ENCODE data around the gene DNAJA2.
"Not testable (repeated sequence)": the region's sequence is repeated elsewhere in the genome, so short reads cannot be mapped to it uniquely, and the experiment has no call there.

Gene DNAJA2

GRCh38 chr16:47013172-47013571, 39.7 kb upstream of the DNAJA2 start:
- no peak overlapping the region for H3K4me3 ChIP-seq (ENCODE audit: low read length)
- TF ChIP-seq CTCF (conservative IDR thresholded peaks at IDR 0.05; ENCODE audit: low read length): no peak
- no peak for DNase-seq (ENCODE audit: low read depth)

GRCh38 chr16:47010812-47011211, 37.3 kb upstream of the DNAJA2 start:
- not testable (repeated sequence) for H3K4me3 ChIP-seq (ENCODE audit: low read length); DNase-seq (ENCODE audit: low read depth)

- no peak for DNase-seq (ENCODE audit: low read depth)
- TF ChIP-seq CTCF (conservative IDR thresholded peaks at IDR 0.05; ENCODE audit: low read length): no peak
- H3K4me3 ChIP-seq (ENCODE audit: low read length): no peak overlapping the region
Measured at GRCh38 chr16:47008612-47009011, 35.1 kb upstream of the DNAJA2 start.

GRCh38 chr16:47008174-47008573, 34.7 kb upstream of the DNAJA2 start:
- TF ChIP-seq CTCF (conservative IDR thresholded peaks at IDR 0.05; ENCODE audit: low read length): no peak

GRCh38 chr16:47004652-47005051, 31.2 kb upstream of the DNAJA2 start:
- no peak overlapping the region for H3K4me3 ChIP-seq (ENCODE audit: low read length)
- no peak for DNase-seq (ENCODE audit: low read depth)
- TF ChIP-seq CTCF (conservative IDR thresholded peaks at IDR 0.05; ENCODE audit: low read length): no peak

More at GRCh38 chr16:47008174-47008573, 34.7 kb upstream of the DNAJA2 start:
- no peak overlapping the region for H3K4me3 ChIP-seq (ENCODE audit: low read length)
- DNase-seq (ENCODE audit: low read depth): no peak

GRCh38 chr16:47000066-47000465, 26.6 kb upstream of the DNAJA2 start:
- not testable (repeated sequence) for DNase-seq (ENCODE audit: low read depth); H3K4me3 ChIP-seq (ENCODE audit: low read length)

GRCh38 chr16:46997844-46998243, 24.4 kb upstream of the DNAJA2 start:
- H3K4me3 ChIP-seq (ENCODE audit: low read length): no peak overlapping the region
- no peak for DNase-seq (ENCODE audit: low read depth)
- no peak for TF ChIP-seq CTCF (conservative IDR thresholded peaks at IDR 0.05; ENCODE audit: low read length)

- DNase-seq (ENCODE audit: low read depth): no peak
- no peak for TF ChIP-seq CTCF (conservative IDR thresholded peaks at IDR 0.05; ENCODE audit: low read length)
- H3K4me3 ChIP-seq (ENCODE audit: low read length): no peak overlapping the region
Measured at GRCh38 chr16:46996952-46997458, 23.5 kb upstream of the DNAJA2 start.
